NCI-H1105 (cell line): ENCODE results near the gene COPS8.

ENCODE experiments used
- DNase-seq: peaks from one replicate; lab custom pipeline; 2025; lab: John Stamatoyannopoulos, UW

Gene COPS8

GRCh38 chr2:237131749-237132533 is 46.3 kb downstream of the COPS8 start:
- no peak for DNase-seq

GRCh38 chr2:237132799-237133198 is 47.1 kb downstream of the COPS8 start:
- DNase-seq, result no peak

GRCh38 chr2:237134321-237135230 is 48.9 kb downstream of the COPS8 start:
- no peak for DNase-seq

GRCh38 chr2:237136824-237137223 is 51.1 kb downstream of the COPS8 start:
- DNase-seq, result no peak

- no peak for DNase-seq
Observed at GRCh38 chr2:237137626-237138323, 52.1 kb downstream of the COPS8 start.

GRCh38 chr2:237139123-237139675 is 53.5 kb downstream of the COPS8 start:
- no peak for DNase-seq

GRCh38 chr2:237140689-237141285 is 55.1 kb downstream of the COPS8 start:
- no peak for DNase-seq

GRCh38 chr2:237141571-237142051 is 55.9 kb downstream of the COPS8 start:
- DNase-seq, result no peak

- DNase-seq, result no peak
Observed at GRCh38 chr2:237143118-237143517, 57.4 kb downstream of the COPS8 start.

GRCh38 chr2:237143676-237144440 is 58.2 kb downstream of the COPS8 start:
- DNase-seq, result no peak

- DNase-seq, result no peak
Observed at GRCh38 chr2:237144516-237144915, 58.8 kb downstream of the COPS8 start.

- no peak for DNase-seq
Observed at GRCh38 chr2:237147317-237147716, 61.6 kb downstream of the COPS8 start.

- no peak for DNase-seq
Observed at GRCh38 chr2:237148624-237149023, 62.9 kb downstream of the COPS8 start.

GRCh38 chr2:237149425-237149824 is 63.7 kb downstream of the COPS8 start:
- DNase-seq, result no peak
